PFSK-1 (cell line): ENCODE results near the gene GPR173.

Source experiments
- FOXP2 ChIP-seq: optimal IDR thresholded peaks from 2 replicates; pipeline ENCODE3; 2011; ENCODE audit warnings: borderline replicate concordance, control low read depth, inconsistent platforms; ENCODE audit not compliant: insufficient read depth; ENCODE audit errors: extremely low read length, extremely low read depth
- POLR2AphosphoS5 ChIP-seq: IDR thresholded peaks from 2 replicates; pipeline ENCODE4 v1.6.1; 2012; ENCODE audit warnings: low read depth, mild to moderate bottlenecking, control low read depth, low read length, moderate library complexity
- SIN3A ChIP-seq: IDR thresholded peaks from 2 replicates; pipeline ENCODE4 v1.6.1; 2012; ENCODE audit warnings: mild to moderate bottlenecking, low read length, moderate library complexity, borderline replicate concordance; ENCODE audit not compliant: insufficient read depth
- TAF1 ChIP-seq: IDR thresholded peaks from 2 replicates; pipeline ENCODE4 v1.6.1; 2012; ENCODE audit warnings: low read length, control low read depth, borderline replicate concordance; ENCODE audit not compliant: insufficient read depth
- TF ChIP-seq, protein P1 (sequence below), 2 experiments: IDR thresholded peaks; 2 replicates each; pipeline versions ENCODE4 v1.6.1 to v1.8.0; 2011 to 2012; ENCODE audit warnings: low read depth in 2 of 2, low read length in 2 of 2, control low read depth in 1 of 2, inconsistent platforms in 1 of 2, mild to moderate bottlenecking in 1 of 2, moderate library complexity in 1 of 2; ENCODE audit not compliant: insufficient read depth in 1 of 2

The GPR173 gene

DNA sequence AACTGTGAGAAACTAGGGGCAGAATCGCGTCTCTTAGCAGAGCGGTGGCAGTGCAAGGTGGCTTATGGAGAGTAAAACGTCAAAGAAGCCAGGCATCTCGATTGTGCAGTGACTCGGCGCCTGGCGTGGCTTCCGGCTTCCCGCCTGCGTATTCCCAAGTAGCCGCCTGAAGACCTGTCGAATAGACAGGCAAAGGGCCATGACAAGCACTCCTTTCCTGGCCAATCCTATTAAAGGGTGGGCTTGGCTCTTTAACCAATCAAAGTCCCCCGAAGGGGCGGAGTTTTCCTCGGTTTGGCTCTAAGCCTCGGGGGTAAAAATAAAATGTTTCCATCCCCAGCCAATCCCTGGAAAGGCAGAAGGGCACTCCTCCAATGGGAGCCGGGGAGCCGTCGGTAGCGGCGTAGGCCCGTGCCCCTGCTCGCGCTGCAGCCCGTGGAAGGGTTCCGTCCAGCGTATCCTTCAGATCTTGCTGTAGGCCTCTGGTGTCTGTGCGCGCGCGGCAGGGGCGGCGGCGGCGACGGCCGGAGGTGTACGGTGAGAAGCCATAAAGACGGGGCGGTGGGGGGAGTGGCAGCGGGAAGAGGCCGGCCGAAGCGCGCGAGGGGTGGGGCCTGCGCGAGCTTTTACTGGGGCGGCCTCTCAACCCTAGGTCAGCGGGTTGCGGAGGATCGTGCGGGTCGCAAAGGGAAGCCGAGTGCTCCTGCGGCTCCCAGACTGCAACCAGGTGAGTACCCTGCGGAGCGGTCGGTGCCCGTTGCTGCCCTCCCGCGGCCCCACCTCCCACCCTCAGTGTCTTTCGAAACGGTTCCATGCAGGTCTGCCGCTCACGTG lies 45.4 kb downstream of the GPR173 start, which contains the start of gene KANTR:
Gene KANTR (plus strand): TSS at position 395 of the 834 bp plus-strand sequence. CDS start 30,131 bp downstream, outside the sequence.
- TF ChIP-seq, protein P1, sequence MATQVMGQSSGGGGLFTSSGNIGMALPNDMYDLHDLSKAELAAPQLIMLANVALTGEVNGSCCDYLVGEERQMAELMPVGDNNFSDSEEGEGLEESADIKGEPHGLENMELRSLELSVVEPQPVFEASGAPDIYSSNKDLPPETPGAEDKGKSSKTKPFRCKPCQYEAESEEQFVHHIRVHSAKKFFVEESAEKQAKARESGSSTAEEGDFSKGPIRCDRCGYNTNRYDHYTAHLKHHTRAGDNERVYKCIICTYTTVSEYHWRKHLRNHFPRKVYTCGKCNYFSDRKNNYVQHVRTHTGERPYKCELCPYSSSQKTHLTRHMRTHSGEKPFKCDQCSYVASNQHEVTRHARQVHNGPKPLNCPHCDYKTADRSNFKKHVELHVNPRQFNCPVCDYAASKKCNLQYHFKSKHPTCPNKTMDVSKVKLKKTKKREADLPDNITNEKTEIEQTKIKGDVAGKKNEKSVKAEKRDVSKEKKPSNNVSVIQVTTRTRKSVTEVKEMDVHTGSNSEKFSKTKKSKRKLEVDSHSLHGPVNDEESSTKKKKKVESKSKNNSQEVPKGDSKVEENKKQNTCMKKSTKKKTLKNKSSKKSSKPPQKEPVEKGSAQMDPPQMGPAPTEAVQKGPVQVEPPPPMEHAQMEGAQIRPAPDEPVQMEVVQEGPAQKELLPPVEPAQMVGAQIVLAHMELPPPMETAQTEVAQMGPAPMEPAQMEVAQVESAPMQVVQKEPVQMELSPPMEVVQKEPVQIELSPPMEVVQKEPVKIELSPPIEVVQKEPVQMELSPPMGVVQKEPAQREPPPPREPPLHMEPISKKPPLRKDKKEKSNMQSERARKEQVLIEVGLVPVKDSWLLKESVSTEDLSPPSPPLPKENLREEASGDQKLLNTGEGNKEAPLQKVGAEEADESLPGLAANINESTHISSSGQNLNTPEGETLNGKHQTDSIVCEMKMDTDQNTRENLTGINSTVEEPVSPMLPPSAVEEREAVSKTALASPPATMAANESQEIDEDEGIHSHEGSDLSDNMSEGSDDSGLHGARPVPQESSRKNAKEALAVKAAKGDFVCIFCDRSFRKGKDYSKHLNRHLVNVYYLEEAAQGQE (IDR thresholded peaks at IDR 0.05; ENCODE audit: insufficient read depth in 1 of 2, low read depth in 2 of 2, low read length in 2 of 2) = no peak
- peak; percentile 11 for TF ChIP-seq FOXP2
- TF ChIP-seq POLR2AphosphoS5 = no peak; the same call in 1 of the 2 replicates
- TF ChIP-seq TAF1 = peak; percentile 49; the same call in 1 of the 2 replicates
- 0 out of 2 replicates have a peak, but pooled peaks have one; percentile 10 for TF ChIP-seq SIN3A

DNA sequence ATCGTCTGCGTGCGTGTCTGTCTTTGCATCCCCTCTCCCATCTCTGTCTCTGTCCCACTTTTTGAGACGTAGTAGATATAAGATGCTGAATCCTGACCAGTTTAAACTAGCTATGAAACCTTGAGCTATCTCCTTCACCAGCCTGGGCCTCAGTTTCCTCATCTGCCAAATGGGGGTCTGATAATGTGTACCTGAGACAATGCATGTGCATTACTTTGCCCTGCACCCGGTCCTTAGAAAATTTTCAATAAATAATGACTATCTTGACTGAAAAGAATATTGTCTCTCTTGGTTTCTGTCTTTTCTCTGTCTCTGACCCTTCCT lies 46.0 kb downstream of the GPR173 start:
- TF ChIP-seq SIN3A = no peak
- TF ChIP-seq, protein P1 (IDR thresholded peaks at IDR 0.05; ENCODE audit: insufficient read depth in 1 of 2, low read depth in 2 of 2, low read length in 2 of 2) = no peak
- no peak for TF ChIP-seq TAF1
- no peak for TF ChIP-seq FOXP2
- no peak for TF ChIP-seq POLR2AphosphoS5

DNA sequence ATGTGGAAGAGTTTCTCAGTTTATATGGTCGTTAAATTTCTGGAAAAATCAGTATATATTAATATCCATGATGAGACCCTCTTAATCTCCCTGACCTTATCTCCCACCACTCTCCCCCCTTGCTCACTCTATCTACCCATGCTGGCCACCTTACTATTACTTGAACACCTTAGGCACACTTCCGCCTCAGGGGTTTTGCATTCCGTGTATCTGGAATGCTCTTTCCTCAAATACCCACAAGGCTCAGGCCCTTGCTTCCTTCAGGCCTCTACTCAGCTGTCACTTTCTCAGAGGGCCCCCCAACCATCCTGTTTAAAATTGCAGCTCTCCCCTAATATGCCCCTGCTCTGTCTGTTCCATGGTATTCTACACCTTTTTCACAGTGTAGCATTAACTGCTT lies 47.2 kb downstream of the GPR173 start:
- TF ChIP-seq SIN3A = no peak
- TF ChIP-seq FOXP2 = no peak
- TF ChIP-seq TAF1 = no peak
- TF ChIP-seq, protein P1 (IDR thresholded peaks at IDR 0.05; ENCODE audit: insufficient read depth in 1 of 2, low read depth in 2 of 2, low read length in 2 of 2) = no peak
- TF ChIP-seq POLR2AphosphoS5 = no peak

DNA sequence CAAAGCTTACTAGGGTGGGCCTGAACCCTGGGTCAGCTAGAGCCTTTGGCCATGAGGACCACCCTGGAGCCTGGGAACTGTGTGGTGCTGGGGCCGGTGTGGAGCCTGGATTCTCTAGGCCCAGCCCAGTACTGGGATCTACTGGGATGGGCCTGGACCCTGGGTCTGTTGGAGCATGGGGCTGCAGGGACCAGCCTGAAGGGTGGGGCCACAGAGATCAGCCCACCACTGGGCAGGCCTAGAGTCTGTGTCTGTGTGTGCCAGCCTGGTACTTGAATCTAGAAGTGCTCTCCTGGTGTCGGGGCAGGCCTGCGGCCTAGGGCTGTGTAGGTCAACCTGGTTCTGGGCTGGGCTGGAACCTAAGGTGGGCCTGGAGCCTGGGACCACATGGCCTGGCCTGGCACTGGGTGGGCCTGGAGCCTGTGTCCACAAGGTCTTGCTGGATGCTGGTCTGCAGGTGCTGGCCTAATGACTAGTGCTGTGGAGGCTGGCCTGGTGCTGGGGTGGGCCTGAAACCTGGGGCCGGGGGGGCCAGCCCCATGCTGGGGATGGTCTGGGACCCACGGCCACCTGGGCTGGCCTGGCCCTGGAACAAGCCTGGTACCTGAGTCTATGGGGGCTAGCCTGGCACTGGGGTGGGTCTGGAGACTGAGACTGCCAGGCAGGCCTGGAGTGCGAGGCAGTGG lies 66.4 kb downstream of the GPR173 start:
- TF ChIP-seq POLR2AphosphoS5 = no peak
- TF ChIP-seq FOXP2 = no peak
- TF ChIP-seq, protein P1 (IDR thresholded peaks at IDR 0.05; ENCODE audit: insufficient read depth in 1 of 2, low read depth in 2 of 2, low read length in 2 of 2) = no peak
- no peak for TF ChIP-seq TAF1
- no peak for TF ChIP-seq SIN3A
